Measurements from ENCODE around the gene BAIAP2L1.

Gene BAIAP2L1

DNA sequence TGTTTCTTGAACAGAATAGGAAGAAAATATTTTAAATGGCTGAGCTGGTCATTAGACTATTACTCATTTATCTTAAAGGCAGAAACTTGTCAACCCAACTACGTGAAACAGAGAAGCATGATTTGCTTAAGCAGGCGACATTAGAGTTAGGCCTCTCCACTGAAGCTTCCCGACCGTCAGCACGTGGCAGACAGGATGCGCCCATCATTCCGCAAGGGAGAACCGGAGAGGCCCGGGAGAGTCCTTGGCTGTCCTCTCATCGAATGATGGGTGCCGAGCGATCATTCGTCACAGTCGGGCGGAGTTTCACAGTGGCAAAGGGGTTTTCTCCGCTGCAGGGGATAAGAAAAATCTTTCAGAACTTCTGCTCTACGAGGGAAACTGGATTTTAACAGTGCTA, 107.6 kb downstream of the BAIAP2L1 start:
- TF ChIP-seq ZNF274 (IDR thresholded peaks at IDR 0.05; ENCODE audit: low read depth, low read length): no peak
- H3K4me3 ChIP-seq (ENCODE audit: low read length): no peak overlapping the region

DNA sequence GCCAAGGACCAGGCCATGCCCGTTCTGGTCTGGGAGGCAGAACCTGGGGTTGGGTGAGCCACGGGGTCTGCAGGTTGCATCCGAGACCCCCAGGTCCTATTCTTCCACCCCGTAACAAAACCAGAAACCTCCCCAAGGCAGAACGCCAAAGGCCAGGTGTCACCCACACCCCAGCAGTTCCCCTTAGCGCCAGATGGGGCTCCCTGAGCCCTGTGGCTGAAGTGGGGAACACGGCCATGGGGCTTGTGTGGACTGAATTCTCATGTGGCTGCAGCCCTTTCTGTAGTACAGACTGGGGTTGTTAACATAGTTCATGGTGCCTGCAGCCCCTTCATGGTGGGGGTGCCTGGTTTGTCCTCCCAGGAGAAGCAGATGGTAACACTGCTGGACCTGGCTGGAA, 109.2 kb downstream of the BAIAP2L1 start:
- no peak for TF ChIP-seq ZNF274 (IDR thresholded peaks at IDR 0.05; ENCODE audit: low read depth, low read length)
- no peak overlapping the region for H3K4me3 ChIP-seq (ENCODE audit: low read length)

DNA sequence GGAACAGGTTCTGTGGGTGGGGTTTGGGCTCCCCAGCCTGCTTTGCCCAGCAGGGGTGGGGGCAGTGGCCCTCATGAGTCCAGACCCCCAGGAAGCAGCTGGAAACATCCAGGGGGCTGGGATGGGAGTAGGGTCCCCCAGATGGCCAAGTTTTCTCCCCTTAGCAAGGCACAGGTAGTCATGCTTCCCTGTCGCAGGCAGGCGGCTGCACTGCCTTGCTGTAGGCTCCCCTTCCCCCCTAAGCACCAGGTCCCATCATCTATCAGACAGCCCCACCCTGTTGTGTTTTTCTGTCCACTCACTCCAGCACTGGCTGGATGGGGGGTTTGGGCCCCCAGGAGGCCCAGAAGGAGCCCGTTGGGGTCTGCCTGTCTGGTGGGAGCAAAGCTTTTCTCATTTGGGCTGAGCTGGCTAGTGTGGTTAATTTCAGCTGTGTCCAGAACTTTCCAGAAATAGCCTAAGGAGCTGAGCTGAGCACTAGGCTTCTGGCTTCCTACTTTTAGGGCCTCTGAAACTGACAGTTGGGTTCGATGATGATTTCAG, 111.5 kb downstream of the BAIAP2L1 start:
- TF ChIP-seq ZNF274 (IDR thresholded peaks at IDR 0.05; ENCODE audit: low read depth, low read length): no peak
- no peak overlapping the region for H3K4me3 ChIP-seq (ENCODE audit: low read length)

DNA sequence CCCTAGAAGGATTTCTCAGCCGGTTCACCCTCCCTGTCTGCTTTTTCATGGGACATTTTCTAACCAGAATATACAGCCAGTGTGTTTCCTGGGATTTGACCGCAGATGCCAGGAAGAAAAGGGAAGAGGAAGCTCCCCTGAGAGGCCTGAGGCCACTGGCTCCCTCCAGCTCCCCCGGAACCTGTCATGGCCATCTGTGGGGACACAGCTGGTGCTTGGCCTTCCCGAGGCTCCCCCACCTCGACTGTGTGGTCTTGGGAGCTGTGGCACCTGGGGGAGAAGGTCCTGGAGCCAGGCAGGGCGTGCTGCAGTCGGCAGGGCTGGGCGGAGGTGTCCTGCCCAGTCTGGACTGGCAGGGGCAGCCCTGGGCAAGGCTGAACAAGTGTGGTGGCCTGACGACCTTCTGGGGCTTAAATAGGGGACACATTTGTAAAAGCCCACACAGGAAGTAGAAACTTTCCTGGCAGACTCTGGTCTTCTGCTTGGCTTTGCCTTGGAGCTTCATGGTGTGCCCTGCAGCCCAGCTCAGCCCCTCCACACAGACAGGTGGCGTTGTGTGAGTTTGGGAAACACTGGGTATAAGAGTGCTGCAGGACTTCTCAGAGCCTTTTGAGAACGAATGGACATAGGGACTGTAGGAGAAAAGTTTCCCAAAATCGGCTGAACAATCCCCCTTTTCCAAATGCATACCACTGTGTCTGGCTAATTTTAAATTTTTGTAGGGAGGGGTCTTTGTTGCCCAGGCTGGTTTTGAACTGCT, 112.6 kb downstream of the BAIAP2L1 start:
- TF ChIP-seq ZNF274 (IDR thresholded peaks at IDR 0.05; ENCODE audit: low read depth, low read length): no peak
- H3K4me3 ChIP-seq (ENCODE audit: low read length): no peak overlapping the region

DNA sequence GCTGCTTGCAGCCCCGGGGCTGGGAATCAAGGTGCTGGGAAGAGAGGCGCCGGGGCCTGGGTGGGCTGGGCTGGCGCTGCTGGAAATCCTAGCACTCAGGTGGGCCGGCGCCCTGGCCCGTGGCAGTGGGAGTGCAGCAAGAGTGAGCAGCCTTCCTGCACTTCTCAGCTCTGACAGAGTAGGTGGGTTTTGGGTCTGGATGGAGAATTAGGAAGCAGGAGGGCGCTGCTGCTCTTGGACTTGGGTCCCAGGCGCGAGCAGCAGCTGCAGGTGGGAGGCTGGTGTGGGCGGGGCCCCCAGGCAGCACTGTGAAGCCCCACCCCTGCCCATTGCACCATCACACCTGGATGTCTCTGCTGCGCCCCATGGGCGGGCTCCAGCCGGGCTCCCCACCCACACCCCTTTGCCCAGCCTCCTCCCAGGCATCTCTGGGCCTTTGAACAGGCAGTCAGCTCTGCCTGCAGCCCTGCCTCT, 113.4 kb downstream of the BAIAP2L1 start:
- H3K4me3 ChIP-seq (ENCODE audit: low read length): no peak overlapping the region
- TF ChIP-seq ZNF274 (IDR thresholded peaks at IDR 0.05; ENCODE audit: low read depth, low read length): no peak

DNA sequence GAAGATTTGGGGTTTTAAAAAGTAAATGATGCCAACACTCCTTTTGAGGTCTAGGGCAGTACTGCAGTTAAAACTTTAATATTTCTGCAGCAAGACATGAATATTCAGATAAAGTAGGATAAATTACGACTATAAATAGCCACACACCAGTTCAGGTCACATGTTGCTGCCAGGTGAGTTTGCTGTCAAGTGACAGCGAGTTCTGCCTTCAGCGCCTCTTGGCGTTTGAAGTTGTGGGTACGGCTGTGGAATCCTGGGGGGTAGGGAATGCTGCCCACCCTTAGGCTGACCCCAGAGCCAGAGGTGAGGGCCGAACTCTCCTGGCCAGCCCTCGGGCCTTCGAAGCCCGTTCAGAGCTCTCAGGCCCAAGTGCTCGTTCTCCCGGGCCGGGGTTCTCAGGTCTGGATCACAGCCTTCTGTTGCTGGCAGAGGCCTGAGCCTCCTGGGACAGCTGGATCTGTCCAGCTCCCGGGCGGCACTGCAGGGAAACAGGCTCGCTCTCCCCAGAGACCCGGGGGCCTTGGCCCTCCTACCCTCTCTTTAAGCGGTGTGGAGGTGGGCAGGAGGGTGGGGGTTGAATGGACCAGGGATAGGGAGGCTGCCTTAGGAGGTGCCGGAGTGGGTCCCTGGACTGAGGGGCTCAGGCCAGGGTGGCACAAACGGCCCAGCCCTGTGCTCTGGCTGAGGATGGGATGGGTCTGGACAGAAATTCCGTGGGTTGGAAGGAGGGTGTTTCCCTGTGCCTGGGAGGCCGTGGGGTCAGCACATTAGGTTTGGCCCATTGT, 114.0 kb downstream of the BAIAP2L1 start:
- no peak for TF ChIP-seq ZNF274 (IDR thresholded peaks at IDR 0.05; ENCODE audit: low read depth, low read length)
- no peak overlapping the region for H3K4me3 ChIP-seq (ENCODE audit: low read length)

DNA sequence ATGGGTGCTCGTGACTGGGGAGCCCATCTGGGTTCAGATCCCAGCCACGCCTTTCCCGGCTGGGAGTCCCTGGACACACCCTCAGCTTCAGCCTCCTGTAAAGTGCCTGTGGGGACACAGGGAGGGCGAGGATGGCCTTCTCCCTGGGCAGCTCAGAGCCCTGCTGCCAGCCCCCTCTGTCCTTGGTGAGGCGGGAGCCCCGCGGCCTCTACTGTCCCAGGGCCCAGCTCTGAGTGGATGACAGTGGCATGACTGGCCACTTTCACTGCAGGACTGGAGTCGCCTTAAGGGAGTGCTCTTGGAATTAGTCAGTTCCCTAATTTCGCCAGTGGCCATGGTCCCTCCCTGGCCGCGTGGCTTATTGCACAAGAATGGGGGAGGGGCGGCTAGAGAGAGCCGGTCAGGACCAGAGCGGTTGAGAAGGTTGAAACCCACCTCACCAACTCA, 114.8 kb downstream of the BAIAP2L1 start:
- H3K4me3 ChIP-seq (ENCODE audit: low read length): no peak overlapping the region
- TF ChIP-seq ZNF274 (IDR thresholded peaks at IDR 0.05; ENCODE audit: low read depth, low read length): no peak

DNA sequence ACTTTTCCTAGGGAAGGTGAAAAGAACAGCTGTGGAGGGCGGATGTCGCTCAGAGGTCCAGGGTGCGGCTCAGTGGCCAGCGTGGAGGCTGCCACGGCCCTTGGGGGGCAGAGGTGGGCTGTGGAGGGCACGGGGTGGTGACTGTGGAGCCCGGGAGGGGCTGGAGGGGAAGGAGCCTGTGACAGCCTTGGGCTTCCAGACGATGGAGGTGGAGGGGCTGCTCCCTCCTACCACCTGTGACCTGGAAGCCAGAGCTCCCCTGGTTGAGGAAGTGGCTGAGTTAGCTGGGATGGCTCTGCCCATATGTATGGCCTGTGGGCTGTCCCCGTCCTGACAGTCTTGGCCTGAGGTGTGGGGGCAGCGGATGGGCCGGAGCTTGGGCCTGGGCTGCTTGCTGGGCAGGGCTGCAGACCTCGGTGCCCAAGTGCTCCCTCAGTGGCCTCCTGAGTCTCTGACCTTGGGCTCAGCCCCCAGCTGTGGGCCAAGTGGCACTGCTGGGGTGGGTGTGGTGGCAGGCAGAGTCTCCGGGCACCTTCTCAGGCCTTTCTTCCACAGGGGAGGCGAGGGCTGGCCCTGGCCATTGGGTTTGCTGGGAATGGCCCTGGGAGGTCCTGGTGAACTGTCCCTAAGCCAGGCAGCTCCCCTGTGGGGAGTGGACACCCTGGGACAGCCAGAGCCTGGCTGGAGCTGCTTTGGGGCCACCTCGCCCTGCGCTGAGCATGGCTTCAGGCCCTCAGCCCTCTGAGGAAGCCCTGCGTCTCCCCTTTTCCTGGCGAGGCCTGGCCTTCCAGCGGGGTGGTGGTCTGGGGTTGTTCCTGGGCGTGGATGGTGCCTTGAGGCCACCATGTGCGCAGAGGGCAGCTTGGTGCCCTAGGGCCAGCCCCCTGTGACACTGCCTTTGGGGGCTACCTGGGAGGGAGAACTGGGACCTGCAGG, 115.5 kb downstream of the BAIAP2L1 start:
- no peak overlapping the region for H3K4me3 ChIP-seq (ENCODE audit: low read length)
- TF ChIP-seq ZNF274 (IDR thresholded peaks at IDR 0.05; ENCODE audit: low read depth, low read length): no peak

DNA sequence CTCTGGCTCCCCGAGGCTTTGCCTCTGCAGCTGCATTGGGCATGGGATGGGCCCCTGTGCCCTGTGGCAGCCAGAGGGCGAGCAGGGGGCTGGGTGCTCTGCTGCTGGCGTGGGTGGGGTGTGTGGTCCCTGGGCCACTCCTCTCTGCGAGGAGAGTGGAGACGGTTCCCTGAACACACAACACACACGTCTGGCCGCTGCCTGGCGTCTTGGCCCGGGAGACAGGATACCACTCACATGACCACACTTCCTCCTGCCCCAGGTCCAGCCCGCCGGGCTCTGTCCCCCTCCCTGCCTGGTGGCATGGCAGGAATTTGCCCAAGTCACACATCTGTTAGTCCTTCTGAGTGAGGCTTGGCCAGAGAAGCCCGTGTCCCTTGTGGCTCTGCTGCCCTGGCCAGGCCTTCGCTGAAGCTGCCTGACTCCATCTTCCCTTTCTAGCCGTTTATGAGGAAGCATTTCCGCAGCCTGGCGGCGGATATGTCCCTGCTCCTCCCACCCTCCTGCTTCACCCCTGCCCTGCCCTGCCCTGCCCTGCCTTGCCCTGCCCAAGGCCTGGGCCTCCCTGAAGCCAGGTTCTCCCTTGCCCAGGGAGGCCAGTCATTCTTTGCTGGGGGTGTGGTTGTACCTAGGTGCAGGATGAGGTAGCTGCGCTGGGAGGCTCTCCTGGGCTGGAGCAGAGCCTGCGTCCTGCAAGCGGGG, 116.4 kb downstream of the BAIAP2L1 start:
- H3K4me3 ChIP-seq (ENCODE audit: low read length): no peak overlapping the region
- TF ChIP-seq ZNF274 (IDR thresholded peaks at IDR 0.05; ENCODE audit: low read depth, low read length): no peak

DNA sequence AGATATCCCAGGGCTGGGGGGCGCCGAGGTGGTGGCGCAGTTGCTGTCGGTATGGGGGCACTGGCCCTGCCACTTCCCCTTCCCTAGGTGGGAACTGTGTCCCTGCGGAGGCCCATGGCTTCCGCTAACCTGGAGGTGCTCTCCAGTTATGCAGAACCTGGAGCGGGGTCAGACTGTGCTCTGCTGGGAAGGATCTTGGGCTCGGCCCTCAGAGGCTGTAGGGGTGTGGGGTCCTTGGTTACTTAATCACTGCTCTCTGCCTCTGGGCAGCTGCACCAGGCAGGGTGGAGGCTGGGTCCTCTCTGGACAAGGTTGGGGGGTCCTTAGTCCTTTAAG, 117.0 kb downstream of the BAIAP2L1 start:
- H3K4me3 ChIP-seq (ENCODE audit: low read length): no peak overlapping the region
- TF ChIP-seq ZNF274 (IDR thresholded peaks at IDR 0.05; ENCODE audit: low read depth, low read length): no peak

DNA sequence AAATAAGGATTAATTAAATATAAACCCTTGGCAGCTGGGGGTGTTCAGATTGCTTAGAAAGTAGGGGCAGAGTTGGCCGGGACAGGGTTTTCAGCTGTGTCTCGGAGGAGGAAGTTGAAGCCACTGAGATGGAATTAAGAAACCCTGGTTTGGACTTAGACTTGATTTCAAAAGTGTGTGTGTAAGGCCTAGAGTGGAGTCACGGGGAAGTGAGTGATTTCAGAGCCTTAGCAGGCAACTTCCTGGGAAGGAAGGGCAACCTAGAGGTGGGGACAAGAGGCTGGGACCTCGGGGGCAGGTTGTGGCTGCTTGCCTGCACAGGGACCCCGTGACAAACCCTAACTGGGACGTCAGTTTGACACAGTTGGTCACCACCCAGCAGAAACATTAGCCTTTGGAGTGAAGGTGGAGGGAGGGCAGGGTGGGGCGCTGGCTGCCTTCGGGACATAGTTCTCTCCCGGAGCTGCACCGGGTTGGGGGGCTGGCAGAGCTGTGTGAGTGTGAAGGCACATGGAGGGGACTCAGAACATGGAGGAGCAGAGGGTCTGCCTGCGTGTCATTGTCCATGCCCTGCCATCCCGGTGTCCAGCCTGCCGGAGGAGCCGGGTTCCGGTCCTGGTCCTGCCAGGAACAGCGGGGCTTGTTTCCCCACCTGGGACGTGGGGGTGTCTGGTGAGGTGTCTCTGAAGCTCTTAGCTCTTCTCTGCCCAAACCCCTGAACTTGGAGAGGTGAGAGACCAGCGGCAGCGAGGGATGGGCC, 117.6 kb downstream of the BAIAP2L1 start:
- no peak for TF ChIP-seq ZNF274 (IDR thresholded peaks at IDR 0.05; ENCODE audit: low read depth, low read length)
- no peak overlapping the region for H3K4me3 ChIP-seq (ENCODE audit: low read length)

DNA sequence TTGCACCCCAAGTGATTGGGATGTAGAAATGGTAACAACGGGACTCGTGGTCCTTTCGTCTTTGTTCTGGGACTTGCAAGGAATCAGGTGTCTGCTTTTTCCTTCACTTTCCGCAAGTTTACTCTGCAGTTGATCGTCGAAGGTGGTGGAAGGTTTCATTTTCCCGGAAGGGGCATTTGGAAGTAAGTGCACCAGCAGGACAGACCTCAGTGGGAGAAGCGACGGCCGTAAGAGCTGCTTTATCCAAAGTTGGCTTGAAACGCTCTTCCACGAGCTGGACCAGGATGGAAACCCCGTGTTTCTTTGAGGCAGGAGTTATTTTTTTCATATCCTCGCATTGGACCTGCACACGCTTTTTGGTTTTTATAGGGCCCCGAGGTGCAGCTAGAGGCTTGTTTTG, 118.2 kb downstream of the BAIAP2L1 start:
- no peak for TF ChIP-seq ZNF274 (IDR thresholded peaks at IDR 0.05; ENCODE audit: low read depth, low read length)
- peak overlapping the region; percentile 89 for H3K4me3 ChIP-seq (ENCODE audit: low read length)

All from GM08714 (cell line).